ENCODE data around the gene UXS1.
"Not testable (repeated sequence)": the region's sequence is repeated elsewhere in the genome, so short reads cannot be mapped to it uniquely, and the experiment has no call there.

The UXS1 gene

GRCh38 chr2:106131192-106131591 lies 62.9 kb downstream of the UXS1 start:
- not testable (repeated sequence) for H3K4me3 Mint-ChIP-seq, H3K27me3 Mint-ChIP-seq, H3K9me3 Mint-ChIP-seq, H3K36me3 Mint-ChIP-seq, H3K27ac Mint-ChIP-seq
- H3K4me1 Mint-ChIP-seq, result peaks cover 31% of the 10 kb centered on the region

GRCh38 chr2:106130251-106130998 lies 63.7 kb downstream of the UXS1 start:
- no peaks in the 10 kb centered on the region for H3K9me3 Mint-ChIP-seq
- peak overlapping the region; percentile 30 for H3K27ac Mint-ChIP-seq
- H3K36me3 Mint-ChIP-seq, result peaks cover 8% of the 10 kb centered on the region
- peaks cover 31% of the 10 kb centered on the region for H3K4me1 Mint-ChIP-seq
- H3K4me3 Mint-ChIP-seq, result no peak overlapping the region
- H3K27me3 Mint-ChIP-seq, result no peaks in the 10 kb centered on the region

- peaks cover 12% of the 10 kb centered on the region for H3K36me3 Mint-ChIP-seq
- peak overlapping the region; percentile 1 for H3K27ac Mint-ChIP-seq
- peaks cover 37% of the 10 kb centered on the region for H3K4me1 Mint-ChIP-seq
- peak overlapping the region; percentile 19 for H3K4me3 Mint-ChIP-seq
- H3K9me3 Mint-ChIP-seq, result no peaks in the 10 kb centered on the region
- no peaks in the 10 kb centered on the region for H3K27me3 Mint-ChIP-seq
These were observed 64.5 kb downstream of the UXS1 start for GRCh38 chr2:106129592-106129991.

GRCh38 chr2:106129150-106129549 lies 65.0 kb downstream of the UXS1 start:
- H3K27ac Mint-ChIP-seq, result peak overlapping the region; percentile 1
- peak overlapping the region; percentile 19 for H3K4me3 Mint-ChIP-seq
- peaks cover 12% of the 10 kb centered on the region for H3K36me3 Mint-ChIP-seq
- no peaks in the 10 kb centered on the region for H3K9me3 Mint-ChIP-seq
- H3K4me1 Mint-ChIP-seq, result peaks cover 37% of the 10 kb centered on the region
- H3K27me3 Mint-ChIP-seq, result no peaks in the 10 kb centered on the region

GRCh38 chr2:106127776-106128268 lies 66.3 kb downstream of the UXS1 start:
- Mint-ChIP-seq H3K27me3 (no peaks in the 10 kb centered on the region), H3K9me3 (no peaks in the 10 kb centered on the region), H3K36me3 (peaks cover 19% of the 10 kb centered on the region), H3K27ac (peak overlapping the region; percentile 43), H3K4me3 (no peak overlapping the region), H3K4me1 (peaks cover 37% of the 10 kb centered on the region)

DNA sequence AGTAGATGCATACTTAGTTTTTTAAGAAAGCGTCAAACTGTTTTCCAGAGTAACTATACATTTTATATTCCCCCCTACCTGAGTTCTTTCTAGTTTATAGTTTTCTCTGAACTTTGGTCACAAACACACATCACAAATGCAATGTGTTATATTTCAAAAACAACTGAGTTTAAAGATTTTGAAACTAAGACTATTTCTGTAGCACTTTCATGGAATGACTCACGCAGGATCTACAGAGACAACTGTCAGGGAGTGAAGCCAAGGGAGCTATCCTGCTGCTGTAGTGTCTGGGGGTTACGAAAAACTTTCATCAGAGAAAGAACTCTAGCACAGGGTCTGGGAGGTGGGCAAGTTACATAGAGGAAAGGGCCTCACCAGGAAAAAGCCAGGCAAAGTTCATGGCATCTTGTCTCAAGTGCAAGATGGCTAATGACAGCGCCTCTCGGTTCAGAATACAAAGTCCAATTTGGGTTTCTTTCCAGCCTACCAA lies 66.8 kb downstream of the UXS1 start:
- Mint-ChIP-seq H3K36me3 (peaks cover 19% of the 10 kb centered on the region), H3K9me3 (no peaks in the 10 kb centered on the region), H3K4me1 (peaks cover 37% of the 10 kb centered on the region), H3K27ac (peak overlapping the region; percentile 75), H3K4me3 (no peak overlapping the region), H3K27me3 (no peaks in the 10 kb centered on the region)

DNA sequence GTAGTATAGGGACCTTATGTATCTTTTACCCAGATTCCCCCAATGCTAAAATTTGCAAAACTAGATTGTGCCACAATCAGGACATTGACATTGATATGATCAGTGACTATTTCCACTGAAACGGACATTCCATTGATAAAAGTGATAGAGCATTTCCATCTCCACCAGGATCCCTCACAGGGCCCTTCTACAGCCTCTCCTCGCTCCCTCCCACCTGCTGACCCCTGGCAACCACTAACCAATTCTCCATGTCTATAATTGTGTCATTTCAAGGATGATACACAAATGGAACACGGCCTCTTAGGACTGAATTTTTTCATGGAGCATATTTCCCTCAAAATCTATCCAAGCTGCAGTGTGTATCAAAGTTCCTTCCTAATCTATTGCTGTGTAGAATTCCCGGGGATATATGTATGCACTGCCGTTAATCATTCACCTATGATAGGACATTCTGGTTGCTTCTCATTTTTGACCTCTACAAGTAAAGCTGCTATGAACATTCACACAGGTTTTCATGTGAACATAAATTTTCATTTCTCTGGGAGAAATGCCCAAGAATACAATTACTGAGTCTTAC lies 67.3 kb downstream of the UXS1 start:
- peaks cover 19% of the 10 kb centered on the region for H3K36me3 Mint-ChIP-seq
- peaks cover 37% of the 10 kb centered on the region for H3K4me1 Mint-ChIP-seq
- H3K9me3 Mint-ChIP-seq, result no peaks in the 10 kb centered on the region
- H3K27me3 Mint-ChIP-seq, result no peaks in the 10 kb centered on the region
- H3K4me3 Mint-ChIP-seq, result no peak overlapping the region
- H3K27ac Mint-ChIP-seq, result peak overlapping the region; percentile 75

DNA sequence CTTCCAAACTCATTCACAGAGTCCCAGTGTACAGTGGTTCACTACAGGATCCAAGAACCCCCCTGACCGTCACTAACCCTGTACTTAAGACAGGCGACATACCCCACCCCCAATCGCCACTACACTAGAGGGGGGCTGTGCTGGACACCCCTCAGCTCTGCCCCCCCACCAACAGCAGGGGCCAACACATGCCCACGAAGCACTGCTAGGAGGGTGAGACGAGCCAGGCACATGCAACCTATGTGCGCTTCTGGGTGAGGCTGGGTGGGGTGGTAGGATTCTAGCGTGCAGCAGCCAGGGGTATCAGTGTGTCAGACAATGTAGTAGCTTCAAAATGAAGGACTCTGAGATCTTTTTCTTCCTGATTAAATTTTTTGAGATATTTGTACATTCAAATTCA lies 67.8 kb downstream of the UXS1 start:
- H3K36me3 Mint-ChIP-seq, result peaks cover 19% of the 10 kb centered on the region
- no peaks in the 10 kb centered on the region for H3K27me3 Mint-ChIP-seq
- peaks cover 37% of the 10 kb centered on the region for H3K4me1 Mint-ChIP-seq
- H3K9me3 Mint-ChIP-seq, result no peaks in the 10 kb centered on the region
- H3K27ac Mint-ChIP-seq, result peak overlapping the region; percentile 75
- H3K4me3 Mint-ChIP-seq, result no peak overlapping the region

DNA sequence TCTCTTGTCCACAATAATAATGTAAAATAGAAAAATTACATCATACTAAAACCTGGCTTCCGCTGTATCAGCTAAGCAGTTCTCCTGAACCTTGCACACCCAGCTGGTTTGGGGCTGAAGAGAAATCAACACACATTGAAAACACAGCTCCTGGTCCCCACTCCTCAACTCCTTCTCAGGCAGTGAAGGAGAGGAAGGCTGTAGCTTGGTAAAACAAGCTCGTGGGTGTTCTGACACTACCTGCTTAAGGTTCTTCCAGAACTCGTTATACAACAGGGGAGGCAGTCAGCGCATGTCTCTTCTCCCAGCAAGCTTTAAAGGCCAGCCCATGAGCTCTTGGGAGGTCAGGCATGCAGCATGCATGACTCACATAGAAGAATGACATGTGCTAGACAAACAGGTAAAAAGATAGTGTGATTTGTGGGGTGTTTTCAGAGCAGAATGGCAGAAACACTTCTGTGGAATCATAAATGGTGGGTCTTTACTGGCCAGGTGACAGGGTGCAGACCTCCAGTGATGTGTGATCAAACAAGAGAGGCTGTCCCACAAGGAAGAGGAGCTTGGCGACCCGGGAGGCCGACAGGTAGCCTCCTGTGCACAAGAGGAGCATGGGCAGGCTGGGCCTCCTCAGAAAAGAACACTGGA lies 69.1 kb downstream of the UXS1 start:
- Mint-ChIP-seq H3K9me3 (no peaks in the 10 kb centered on the region), H3K36me3 (peaks cover 19% of the 10 kb centered on the region), H3K27ac (peak overlapping the region; percentile 74), H3K4me1 (peaks cover 37% of the 10 kb centered on the region), H3K27me3 (no peaks in the 10 kb centered on the region), H3K4me3 (no peak overlapping the region)

DNA sequence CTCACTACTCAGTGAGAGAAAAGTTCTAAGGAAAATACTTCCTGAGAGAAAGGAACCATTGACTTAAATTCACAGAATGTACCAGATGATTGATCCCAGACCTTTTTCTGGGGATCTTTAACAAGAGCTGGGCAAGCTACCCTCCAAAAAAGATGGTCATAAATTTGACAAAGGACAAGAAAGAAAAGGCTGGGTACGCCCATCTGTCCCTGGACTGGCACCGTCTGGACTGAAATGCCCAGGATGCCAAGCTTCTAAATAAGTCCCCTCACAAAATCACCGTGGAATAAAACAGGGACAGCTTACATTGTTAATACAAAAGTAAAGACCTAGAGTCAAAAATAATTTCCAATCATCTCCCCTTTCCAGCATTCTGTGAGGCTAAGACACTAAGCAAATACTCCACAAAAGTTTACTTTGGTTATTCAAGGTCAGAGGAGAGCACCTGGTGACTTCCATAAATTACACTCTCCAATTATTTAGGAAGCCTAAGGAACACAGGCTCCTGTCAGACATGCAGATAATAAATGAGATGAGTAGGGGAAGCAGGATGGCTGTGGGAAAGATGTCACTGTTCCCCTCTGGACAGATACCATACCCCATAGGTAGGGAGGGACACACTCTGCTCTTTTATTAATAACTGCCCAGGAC lies 69.9 kb downstream of the UXS1 start:
- peaks cover 39% of the 10 kb centered on the region for H3K4me1 Mint-ChIP-seq
- H3K4me3 Mint-ChIP-seq, result no peak overlapping the region
- peaks cover 16% of the 10 kb centered on the region for H3K36me3 Mint-ChIP-seq
- H3K27ac Mint-ChIP-seq, result peak overlapping the region; percentile 74
- H3K9me3 Mint-ChIP-seq, result no peaks in the 10 kb centered on the region
- H3K27me3 Mint-ChIP-seq, result no peaks in the 10 kb centered on the region

DNA sequence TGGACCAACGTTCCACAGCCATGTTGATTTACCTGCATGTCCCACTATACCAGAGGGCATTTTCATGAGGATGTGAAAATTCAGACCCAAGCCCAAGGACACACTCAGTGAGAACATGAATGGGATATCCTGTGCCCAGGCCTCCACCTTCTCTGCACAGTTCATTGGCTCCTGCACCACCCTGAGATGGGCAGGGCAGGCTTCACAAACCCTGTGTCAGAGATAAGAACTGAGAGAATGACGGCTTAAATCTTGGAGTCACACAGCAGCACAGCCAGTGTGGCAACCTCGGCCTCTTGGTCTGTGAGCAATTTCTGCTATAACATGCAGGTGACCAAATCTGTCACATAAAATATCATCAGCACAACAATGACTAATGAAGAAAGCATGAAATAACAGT lies 71.9 kb downstream of the UXS1 start:
- Mint-ChIP-seq H3K36me3 (peaks cover 15% of the 10 kb centered on the region), H3K27me3 (no peaks in the 10 kb centered on the region)

GRCh38 chr2:106120432-106120831 lies 73.7 kb downstream of the UXS1 start:
- Mint-ChIP-seq H3K4me1 (peaks cover 17% of the 10 kb centered on the region), H3K36me3 (peaks cover 11% of the 10 kb centered on the region), H3K27ac (peak overlapping the region; percentile 10), H3K9me3 (no peaks in the 10 kb centered on the region), H3K4me3 (no peak overlapping the region), H3K27me3 (no peaks in the 10 kb centered on the region)

More for the DNA sequence above, 71.9 kb downstream of the UXS1 start:
- no peak overlapping the region for H3K4me3 Mint-ChIP-seq
- H3K27ac Mint-ChIP-seq, result no peak overlapping the region
- H3K4me1 Mint-ChIP-seq, result peaks cover 19% of the 10 kb centered on the region
- no peaks in the 10 kb centered on the region for H3K9me3 Mint-ChIP-seq

GRCh38 chr2:106119074-106119473 lies 75.0 kb downstream of the UXS1 start:
- H3K4me1 Mint-ChIP-seq, result peaks cover 10% of the 10 kb centered on the region
- H3K27me3 Mint-ChIP-seq, result no peaks in the 10 kb centered on the region
- H3K9me3 Mint-ChIP-seq, result no peaks in the 10 kb centered on the region
- no peak overlapping the region for H3K27ac Mint-ChIP-seq
- no peak overlapping the region for H3K4me3 Mint-ChIP-seq
- peaks cover 7% of the 10 kb centered on the region for H3K36me3 Mint-ChIP-seq

GRCh38 chr2:106117882-106118684 lies 76.0 kb downstream of the UXS1 start:
- no peaks in the 10 kb centered on the region for H3K9me3 Mint-ChIP-seq

GRCh38 chr2:106117347-106117746 lies 76.8 kb downstream of the UXS1 start:
- Mint-ChIP-seq H3K9me3 (no peaks in the 10 kb centered on the region), H3K4me1 (peaks cover 10% of the 10 kb centered on the region), H3K4me3 (no peak overlapping the region), H3K36me3 (no peaks in the 10 kb centered on the region), H3K27ac (no peak overlapping the region), H3K27me3 (no peaks in the 10 kb centered on the region)

More at GRCh38 chr2:106117882-106118684, 76.0 kb downstream of the UXS1 start:
- Mint-ChIP-seq H3K27me3 (no peaks in the 10 kb centered on the region), H3K27ac (no peak overlapping the region), H3K4me1 (peaks cover 10% of the 10 kb centered on the region), H3K4me3 (no peak overlapping the region), H3K36me3 (peaks cover under 1% of the 10 kb centered on the region)
